HepG2 (cell line): Measurements from ENCODE around the gene MSI2. TPM values are rescaled to one million over a fixed set of nuclear protein-coding genes. Genes with fewer than 3 reads are reported as not detected.
A peak's percentile ranks its signal among the peaks of the same experiment; 100 is the strongest.

Source experiments
- EP300 ChIP-seq, 3 experiments: sonication (generic) in 1 of 3; formaldehyde crosslinking in 1 of 3; IDR thresholded peaks; 2 replicates each; pipeline versions ENCODE4 v1.5.1 to v1.6.1; 2011 to 2020; ENCODE audit warnings: low read depth in 2 of 3, low read length in 2 of 3, borderline replicate concordance in 1 of 3, improper control_type of control experiment in 1 of 3, mild to moderate bottlenecking in 1 of 3, missing genetic modification reagents in 1 of 3, moderate library complexity in 1 of 3
- ETS1 ChIP-seq: sonication (generic); formaldehyde crosslinking; IDR thresholded peaks from 2 replicates; pipeline ENCODE4 v1.4.0; 2020; ENCODE audit warnings: missing genetic modification reagents
- FOXA1 ChIP-seq, 2 experiments: fragments of 450-650 bp in 1 of 2; sonication (generic) in 1 of 2; formaldehyde crosslinking in 1 of 2; IDR thresholded peaks; 2 replicates each; pipeline versions ENCODE4 v1.4.0 to v1.6.1; 2016 to 2020; ENCODE audit warnings: missing genetic modification reagents in 1 of 2
- HIC2 ChIP-seq: sonication (generic); formaldehyde crosslinking; IDR thresholded peaks from 2 replicates; pipeline ENCODE4 v1.9.0; 2022; ENCODE audit warnings: low read depth, missing genetic modification reagents
- HNF4A ChIP-seq: sonication (generic); formaldehyde crosslinking; IDR thresholded peaks from 2 replicates; pipeline ENCODE4 v1.4.0; 2020; ENCODE audit warnings: missing genetic modification reagents
- ISL2 ChIP-seq: sonication (generic); formaldehyde crosslinking; IDR thresholded peaks from 2 replicates; pipeline ENCODE4 v1.5.0; 2020; ENCODE audit warnings: missing genetic modification reagents
- KLF13 ChIP-seq: sonication (generic); formaldehyde crosslinking; IDR thresholded peaks from 2 replicates; pipeline ENCODE4 v1.4.0; 2020; ENCODE audit warnings: mild to moderate bottlenecking, missing genetic modification reagents
- MYC ChIP-seq: sonication (generic); formaldehyde crosslinking; IDR thresholded peaks from 2 replicates; pipeline ENCODE4 v1.9.0; 2021; ENCODE audit warnings: missing genetic modification reagents, borderline replicate concordance
- PRDM10 ChIP-seq: sonication (generic); formaldehyde crosslinking; IDR thresholded peaks from 2 replicates; pipeline ENCODE4 v1.4.0; 2020; ENCODE audit warnings: low read depth, missing genetic modification reagents
- ZFP1 ChIP-seq: IDR thresholded peaks from 2 replicates; pipeline ENCODE4 v1.6.1; 2016
- ZKSCAN5 ChIP-seq: sonication (generic); formaldehyde crosslinking; IDR thresholded peaks from 2 replicates; pipeline ENCODE4 v1.5.1; 2020; ENCODE audit warnings: mild to moderate bottlenecking, missing genetic modification reagents
- ZNF431 ChIP-seq: sonication (generic); formaldehyde crosslinking; IDR thresholded peaks from 2 replicates; pipeline ENCODE4 v1.9.0; 2022; ENCODE audit warnings: missing genetic modification reagents, low read depth, mild to moderate bottlenecking, borderline replicate concordance
- ZNF503 ChIP-seq: sonication (generic); formaldehyde crosslinking; IDR thresholded peaks from 2 replicates; pipeline ENCODE4 v1.4.0; 2020; ENCODE audit warnings: missing genetic modification reagents
- ZNF776 ChIP-seq: sonication (generic); formaldehyde crosslinking; IDR thresholded peaks from 2 replicates; pipeline ENCODE4 v1.4.0; 2020; ENCODE audit warnings: mild to moderate bottlenecking, missing genetic modification reagents
- polyA plus RNA-seq, 8 experiments: library from polyadenylated mRNA; depleted of rRNA in 3 of 8; stranded (reverse) in 7 of 8; unstranded in 1 of 8; fragments of >200 nt; fragmentation: Illumina TruSeq in 4 of 8; extraction: Trizol in 4 of 8; gene quantifications; 2 replicates each; pipeline versions ENCODE4 v1.2.1 to v1.2.3, GENCODE V29; 2011 to 2016; ENCODE audit warnings: low read depth in 4 of 8, missing spikeins in 1 of 8, mixed read lengths in 1 of 8; ENCODE audit not compliant: insufficient read depth in 1 of 8
- total RNA-seq, 5 experiments: library from RNA; depleted of rRNA; stranded (reverse); fragments of >200 nt; fragmentation: Illumina TruSeq; extraction: Trizol; gene quantifications; 2 replicates each; pipeline ENCODE4 v1.2.3, GENCODE V29; 2016; ENCODE audit warnings: low read depth in 1 of 5

The MSI2 gene
- total and polyA plus RNA-seq, 2 of the 13 experiments (the other 11 are each of a cell fraction or from before 2014, with no cell fraction given), result 77.5 to 78.4 TPM

- TF ChIP-seq PRDM10 (CRISPR knock-in tag), result no peak
- no peak for TF ChIP-seq HIC2 (CRISPR knock-in tag)
- TF ChIP-seq ISL2 (CRISPR knock-in tag), result peak; percentile 36; the same call in 1 of the 2 replicates
- no peak for TF ChIP-seq ETS1 (CRISPR knock-in tag)
- no peak for TF ChIP-seq KLF13 (CRISPR knock-in tag)
- 0 out of 2 replicates have a peak, but pooled peaks have one; percentile 34 for TF ChIP-seq ZNF503 (CRISPR knock-in tag)
- no peak for TF ChIP-seq FOXA1 (IDR thresholded peaks at IDR 0.05)
- no peak for TF ChIP-seq FOXA1 (CRISPR knock-in tag; IDR thresholded peaks at IDR 0.05)
- TF ChIP-seq EP300 (IDR thresholded peaks at IDR 0.05; ENCODE audit: low read depth in 2 of 2, low read length in 2 of 2), result 0 out of 4 replicates have a peak, but pooled peaks of 1 of the 2 experiments have one; percentile 7
- TF ChIP-seq EP300 (CRISPR knock-in tag; IDR thresholded peaks at IDR 0.05; ENCODE audit: borderline replicate concordance), result no peak
- TF ChIP-seq ZNF431 (CRISPR knock-in tag), result no peak
- TF ChIP-seq HNF4A (CRISPR knock-in tag), result peak; percentile 22; the same call in 1 of the 2 replicates
- no peak for TF ChIP-seq ZNF776 (CRISPR knock-in tag)
- TF ChIP-seq MYC, result no peak
- TF ChIP-seq ZKSCAN5 (CRISPR knock-in tag), result no peak
- no peak for TF ChIP-seq ZFP1
These were observed 282.6 kb downstream of the MSI2 start (continued) for GRCh38 chr17:57538736-57539456.
